Hematopoietic multipotent progenitor cell treated with erythropoietin and hydrocortisone succinate and interleukin-3 and kit ligand, for 6 days (in vitro differentiated cells): ENCODE results near the gene MRPL10.

Source experiments
- DNase-seq: peaks from one replicate; pipeline ENCODE4 v3.0.0-alpha.2; 2015

Gene MRPL10

DNA sequence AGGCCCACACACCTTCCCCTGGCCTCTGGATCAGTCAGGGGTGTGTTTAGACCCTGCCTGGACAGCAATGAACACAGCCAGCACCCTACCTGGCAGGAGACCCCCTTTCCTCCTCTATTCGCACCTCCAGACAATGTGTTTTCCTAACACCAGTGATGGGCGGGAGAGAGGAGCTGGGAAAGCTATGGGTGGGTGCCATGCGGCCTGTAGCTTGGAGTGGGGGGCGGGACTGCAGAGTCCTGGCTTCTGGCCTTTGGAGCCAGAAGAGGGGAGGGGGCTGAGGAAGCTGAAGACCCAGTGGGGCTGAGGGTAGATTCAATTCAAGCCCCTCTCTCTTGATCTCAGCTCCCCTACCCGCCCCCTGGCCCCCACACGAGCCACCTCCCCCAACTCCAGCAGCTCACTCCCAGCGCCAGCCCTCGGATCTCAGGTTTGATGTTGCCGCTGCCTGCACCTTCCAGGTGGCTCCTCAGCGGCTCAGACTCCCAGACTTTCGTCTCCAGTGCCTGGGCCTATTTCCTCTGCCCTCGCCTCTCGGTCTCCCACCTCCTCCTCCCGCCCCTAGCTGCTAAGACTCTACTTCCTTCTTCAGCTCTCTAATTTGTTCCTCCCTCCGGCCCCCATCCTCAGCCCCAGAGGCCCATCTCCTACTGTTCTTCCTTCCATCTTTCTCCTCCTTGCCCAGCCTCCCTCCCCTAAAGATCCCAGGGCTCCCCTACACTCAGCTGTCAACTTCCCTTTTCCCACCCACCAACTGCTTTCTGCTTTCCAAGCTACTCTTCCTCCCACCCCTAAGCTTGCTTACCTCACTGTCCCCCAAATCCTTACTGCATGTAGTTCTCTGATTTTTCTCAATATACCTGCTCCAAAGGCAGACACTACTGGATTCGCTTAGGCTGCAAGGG is 26.5 kb upstream of the MRPL10 start:
- DNase-seq: no peak

- DNase-seq: no peak
Observed at GRCh38 chr17:47856830-47857229, 25.5 kb upstream of the MRPL10 start.

DNA sequence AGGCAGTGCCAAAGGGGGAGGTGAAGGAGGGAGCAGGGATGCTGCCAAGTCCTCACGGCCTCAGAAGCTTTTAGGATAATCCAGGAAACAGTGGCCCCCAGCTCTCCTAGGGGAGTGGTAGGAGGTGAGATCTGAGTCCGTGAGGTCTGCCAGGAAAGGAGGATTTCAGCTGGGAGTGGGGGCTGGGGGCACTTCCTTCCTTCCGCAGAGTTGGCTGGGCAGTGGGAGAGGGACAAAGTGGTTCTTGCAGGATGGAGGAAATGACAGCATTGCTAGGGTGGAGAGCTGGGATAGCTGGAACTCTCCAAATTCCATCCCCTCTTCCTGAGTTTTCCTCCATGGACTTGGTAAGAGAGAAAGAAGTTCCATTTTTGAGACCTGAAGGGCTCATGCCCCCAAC is 24.4 kb upstream of the MRPL10 start:
- DNase-seq: no peak

GRCh38 chr17:47853616-47854015 is 22.3 kb upstream of the MRPL10 start:
- DNase-seq: no peak

DNA sequence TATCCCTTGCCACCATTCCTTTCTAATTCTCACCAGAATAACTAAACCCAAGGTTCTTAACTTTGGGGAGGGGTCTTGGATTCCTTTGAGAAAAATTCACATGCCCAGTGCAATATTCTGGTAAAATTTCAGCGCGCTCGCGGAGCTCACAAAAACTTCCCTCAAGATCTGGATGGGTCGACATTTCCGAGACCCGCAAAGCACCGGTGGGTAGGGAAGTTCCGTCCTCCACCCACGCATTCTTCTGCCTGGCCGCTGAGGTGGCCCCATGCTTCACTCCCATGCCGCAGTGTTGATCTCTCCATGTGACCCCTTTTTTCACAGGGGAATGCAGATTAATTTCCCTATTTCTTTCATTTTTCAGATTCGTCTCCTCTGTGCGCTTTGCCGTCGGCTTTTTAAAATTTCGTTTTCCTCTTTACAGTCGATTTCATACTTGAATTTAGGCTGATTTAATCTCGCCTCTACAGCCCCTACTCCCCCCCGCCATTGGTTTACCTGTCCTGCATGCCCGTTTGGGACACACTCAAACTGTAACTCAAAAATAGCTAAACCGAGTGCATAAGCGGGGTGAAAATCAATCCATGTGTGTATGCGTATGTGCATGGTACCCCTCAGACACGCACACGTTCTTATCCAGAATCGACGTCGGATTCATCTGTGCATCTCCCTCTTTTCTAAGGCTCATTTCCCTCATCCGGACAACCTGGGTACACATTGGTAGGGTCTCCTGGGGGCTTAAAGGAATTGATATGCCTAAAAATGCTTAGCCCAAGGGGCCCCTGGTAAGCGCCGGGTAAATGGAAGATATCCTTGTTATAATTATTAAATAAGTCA is 21.0 kb upstream of the MRPL10 start:
- DNase-seq: no peak

DNA sequence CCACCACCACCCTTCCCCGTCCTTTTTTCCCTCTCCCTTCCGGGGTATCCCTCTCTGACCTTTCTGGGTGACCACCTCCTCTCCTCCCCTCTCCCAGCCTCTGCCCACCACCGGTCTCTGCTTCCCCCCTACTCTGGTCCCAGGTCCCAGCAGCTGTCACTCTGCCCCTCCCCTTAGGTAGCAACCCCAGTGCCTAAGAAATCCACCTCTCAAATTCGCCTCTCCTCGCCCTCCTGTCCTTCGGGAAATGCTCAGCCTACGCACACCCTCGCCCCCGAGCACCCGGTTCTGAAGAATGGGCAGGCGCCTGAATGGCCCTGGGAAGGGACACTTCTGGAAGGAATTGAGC is 20.4 kb upstream of the MRPL10 start:
- DNase-seq: no peak

- DNase-seq: peak; percentile 68
Observed at GRCh38 chr17:47850692-47851573, 19.6 kb upstream of the MRPL10 start, which contains the start of gene SP6. SP6 (minus strand) TSS chr17:47851163; CDS start chr17:47848429, 2,734 bp downstream.

DNA sequence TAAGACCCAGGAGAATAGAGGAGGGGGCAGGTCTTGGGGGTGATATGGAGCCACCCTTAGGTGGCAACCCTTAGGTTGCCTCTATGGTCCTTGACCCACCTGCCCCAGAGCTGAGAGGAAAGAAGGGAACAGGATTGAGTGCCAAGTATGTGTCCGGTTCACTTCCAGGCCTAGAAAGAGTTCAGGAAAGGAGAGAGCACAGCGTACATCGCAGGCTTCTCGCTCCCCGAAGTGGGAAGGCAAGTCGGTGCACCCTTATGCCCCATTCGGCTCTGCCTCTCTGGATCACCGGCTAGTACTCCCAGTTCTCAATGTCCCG is 19.0 kb upstream of the MRPL10 start:
- DNase-seq: no peak

- no peak for DNase-seq
Observed at GRCh38 chr17:47848198-47848513, 16.8 kb upstream of the MRPL10 start.

DNA sequence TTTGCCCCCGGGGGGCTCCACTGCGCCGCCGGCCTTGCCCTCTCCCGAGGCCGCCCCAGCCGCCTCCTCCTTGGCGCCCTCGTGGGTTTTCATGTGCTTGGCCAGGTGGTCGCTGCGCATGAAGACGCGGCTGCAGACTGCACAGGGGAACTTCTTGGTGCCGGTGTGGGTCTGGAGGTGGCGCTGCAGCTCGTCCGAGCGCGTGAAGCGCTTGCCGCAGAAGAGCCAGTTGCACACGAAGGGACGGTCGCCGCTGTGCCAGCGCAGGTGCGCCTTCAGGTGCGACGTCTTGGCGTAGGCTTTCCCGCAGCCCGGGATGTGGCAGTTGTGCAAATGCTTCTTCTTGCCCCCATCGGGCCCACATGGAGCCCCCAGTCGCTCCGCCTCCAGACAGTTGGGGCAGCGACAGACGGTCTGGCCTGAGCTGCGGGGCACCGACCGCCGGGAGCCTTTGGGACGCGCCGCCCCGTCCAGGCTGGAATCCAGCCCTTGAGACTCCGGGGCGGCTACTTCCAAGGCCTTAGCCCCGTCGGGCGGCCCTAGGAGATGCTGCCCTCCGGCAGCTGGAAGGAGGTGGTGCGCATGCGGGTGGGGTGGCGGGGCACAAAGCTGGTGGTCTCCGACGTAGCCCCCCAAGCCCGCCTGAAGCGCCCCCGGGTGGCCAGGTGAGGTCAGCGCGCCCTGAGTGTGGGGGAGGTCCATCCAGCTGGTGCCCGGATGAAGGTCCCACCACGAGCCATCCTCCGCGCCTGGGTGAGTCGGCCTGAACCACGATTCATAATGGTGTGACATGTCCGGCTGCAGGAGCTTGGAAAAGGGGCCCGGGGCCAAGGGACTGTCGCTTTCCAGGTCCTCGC is 16.2 kb upstream of the MRPL10 start:
- DNase-seq: peak; percentile 47

GRCh38 chr17:47846716-47847340 is 15.5 kb upstream of the MRPL10 start:
- DNase-seq: no peak

DNA sequence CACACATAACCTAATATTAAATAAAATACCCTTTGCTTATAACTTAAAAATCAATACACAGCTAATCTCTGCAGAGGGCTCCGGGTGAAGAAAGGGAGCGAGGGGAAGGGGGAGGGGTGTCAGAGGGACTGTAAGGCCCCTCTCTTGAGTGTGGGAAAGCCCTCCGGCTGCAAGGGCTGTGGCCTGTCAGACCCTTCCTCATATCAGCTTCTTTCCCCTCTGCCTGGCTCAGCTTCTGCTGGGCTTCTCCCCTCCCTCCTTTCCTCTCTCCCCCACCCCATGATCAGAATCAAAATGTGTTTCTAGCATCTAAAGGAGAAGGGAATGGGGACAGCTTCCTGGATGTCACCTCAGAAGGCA is 14.4 kb upstream of the MRPL10 start:
- no peak for DNase-seq

DNA sequence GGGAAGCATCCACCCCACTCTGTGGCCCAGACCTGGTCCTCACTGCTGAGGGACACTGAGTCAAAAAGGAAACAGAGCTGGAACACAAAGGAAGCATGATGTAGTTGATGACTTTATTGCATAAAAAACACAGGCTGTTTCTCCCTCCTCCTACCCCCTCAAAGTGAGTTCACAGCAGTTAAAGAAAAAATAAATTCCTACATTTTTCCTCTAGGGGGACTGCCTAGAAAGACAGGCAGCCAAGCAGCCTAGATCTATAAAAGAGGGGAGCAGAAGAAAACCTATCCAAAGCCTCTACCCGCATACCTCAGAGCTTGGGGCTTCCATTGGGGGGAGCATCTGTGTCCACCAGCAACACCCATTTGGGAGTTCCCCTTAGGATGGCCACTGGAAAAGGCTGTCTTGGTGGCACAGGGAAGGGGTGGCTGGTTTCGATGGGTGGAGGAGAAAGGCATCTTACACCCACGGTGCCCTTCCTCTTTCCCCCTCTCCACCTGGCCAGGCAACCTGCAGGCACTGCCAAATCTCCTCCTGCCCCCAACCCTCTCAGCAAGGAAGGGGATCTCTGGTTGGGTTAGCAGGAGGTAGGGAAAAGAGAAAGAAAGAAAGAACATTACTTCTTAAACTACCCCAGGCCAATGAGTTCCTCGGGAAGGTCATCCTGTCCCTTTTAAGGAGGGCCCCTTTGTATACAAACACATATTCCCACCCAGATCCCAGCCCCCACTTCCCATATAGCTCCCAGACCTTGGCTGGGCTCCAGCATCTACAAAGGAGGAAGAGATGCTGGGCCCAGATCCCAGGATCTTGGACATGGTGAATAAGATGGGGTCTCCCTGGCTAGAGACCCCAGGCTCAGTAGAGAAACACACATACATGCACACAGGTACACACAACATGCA is 13.7 kb upstream of the MRPL10 start:
- peak; percentile 68 for DNase-seq

GRCh38 chr17:47844227-47844626 is 12.9 kb upstream of the MRPL10 start:
- no peak for DNase-seq

DNA sequence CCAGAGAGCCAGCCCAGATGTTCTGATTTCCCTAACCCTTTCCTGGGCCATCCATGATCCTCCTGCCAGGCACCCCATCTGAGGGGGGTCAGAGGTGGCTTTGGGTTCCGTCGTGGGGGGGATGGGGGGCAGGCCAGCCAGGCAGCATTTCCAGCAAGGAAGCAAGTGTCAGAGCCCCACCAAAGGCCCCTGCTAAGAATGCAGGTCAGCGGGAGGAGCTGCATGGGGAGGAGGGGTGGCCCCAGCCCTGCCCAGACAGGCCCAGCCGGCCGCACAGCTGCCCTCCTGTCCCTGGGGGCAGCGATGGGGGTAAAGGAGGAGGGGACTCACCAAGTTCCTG is 12.0 kb upstream of the MRPL10 start:
- no peak for DNase-seq

- no peak for DNase-seq
Observed at GRCh38 chr17:47841488-47842291, 10.3 kb upstream of the MRPL10 start.

GRCh38 chr17:47840742-47841487 is 9.6 kb upstream of the MRPL10 start, which contains the start of gene SCRN2:
SCRN2 (minus strand) TSS chr17:47841273; CDS start chr17:47840843, 430 bp downstream.
- DNase-seq: peak; percentile 91

GRCh38 chr17:47840001-47840741 is 8.8 kb upstream of the MRPL10 start:
- no peak for DNase-seq
